HG03520 (cell line): ENCODE measurements around the gene MRPL54.
A peak's percentile ranks its signal among the peaks of the same experiment; 100 is the strongest.
"Not testable (repeated sequence)": the region's sequence is repeated elsewhere in the genome, so short reads cannot be mapped to it uniquely, and the experiment has no call there.

Experiments
- ATAC-seq: cut with Tn5 transposase; IDR thresholded peaks from one replicate; pipeline ENCODE4 v1.9.1; 2021; ENCODE audit warnings: mild to moderate bottlenecking, moderate library complexity; ENCODE audit not compliant: unreplicated experiment

Gene MRPL54

DNA sequence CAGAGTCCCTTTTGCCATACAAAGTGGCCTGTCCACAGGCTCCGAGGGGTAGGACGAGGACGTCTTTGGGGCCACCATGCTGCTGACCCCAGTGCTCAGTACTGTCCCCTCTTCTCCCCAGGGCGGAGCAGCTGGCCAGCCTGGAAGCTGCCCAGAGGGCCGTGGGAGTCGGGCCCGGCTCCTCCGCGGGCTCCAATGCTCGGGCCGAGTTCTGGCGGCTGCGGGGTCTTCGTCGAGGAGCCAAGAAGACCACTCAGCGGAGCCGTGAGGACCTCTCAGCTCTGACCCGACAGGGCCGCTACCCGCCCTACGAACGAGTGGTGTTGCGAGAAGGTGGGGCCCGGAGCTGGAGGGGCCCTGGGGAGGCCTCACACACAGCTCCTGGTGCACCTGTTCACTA lies 22.1 kb upstream of the MRPL54 start:
- no peak for ATAC-seq

DNA sequence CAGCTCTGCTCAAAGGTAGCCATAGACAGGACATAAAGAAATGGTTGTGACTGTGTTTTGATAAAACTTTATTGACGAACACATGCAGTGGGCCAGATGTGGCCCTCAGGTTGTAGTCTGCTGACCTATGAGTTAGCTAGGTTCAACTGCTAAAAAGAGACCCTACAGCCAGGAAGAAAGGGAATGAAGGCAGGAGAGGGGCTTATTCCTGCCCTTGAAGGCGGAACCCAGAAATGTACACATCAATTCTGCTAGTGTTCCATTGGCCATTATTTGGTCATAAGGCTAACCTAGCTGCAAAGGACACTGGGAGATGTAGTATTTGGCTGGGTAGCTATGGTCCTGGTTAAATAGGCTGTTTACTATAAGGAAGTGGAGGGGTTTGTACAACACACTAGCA lies 19.0 kb upstream of the MRPL54 start:
- ATAC-seq, result no peak

GRCh38 chr19:3745363-3746045 lies 17.0 kb upstream of the MRPL54 start:
- no peak for ATAC-seq

DNA sequence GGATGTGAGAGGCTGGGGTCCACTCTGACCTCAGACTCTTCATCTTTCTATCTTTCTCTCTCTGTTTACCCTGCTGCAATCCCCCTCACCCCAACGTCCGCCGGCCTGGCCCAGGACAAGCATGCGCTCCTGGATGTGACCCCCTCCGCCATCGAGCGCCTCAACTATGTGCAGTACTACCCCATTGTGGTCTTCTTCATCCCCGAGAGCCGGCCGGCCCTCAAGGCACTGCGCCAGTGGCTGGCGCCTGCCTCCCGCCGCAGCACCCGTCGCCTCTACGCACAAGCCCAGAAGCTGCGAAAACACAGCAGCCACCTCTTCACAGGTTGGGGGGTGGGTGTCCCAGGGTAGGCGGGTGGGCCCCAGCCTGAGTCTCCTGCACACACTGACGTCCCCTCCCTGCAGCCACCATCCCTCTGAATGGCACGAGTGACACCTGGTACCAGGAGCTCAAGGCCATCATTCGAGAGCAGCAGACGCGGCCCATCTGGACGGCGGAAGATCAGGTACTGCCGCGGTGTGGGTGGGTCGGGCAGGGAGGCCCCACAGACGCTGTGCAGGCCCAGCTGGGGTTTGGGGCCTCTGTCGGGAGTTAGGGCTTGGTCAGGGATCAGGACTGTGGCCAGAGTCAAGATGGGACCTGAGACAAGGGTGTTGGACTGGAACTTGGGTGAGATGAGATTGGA lies 16.0 kb upstream of the MRPL54 start:
- no peak for ATAC-seq

DNA sequence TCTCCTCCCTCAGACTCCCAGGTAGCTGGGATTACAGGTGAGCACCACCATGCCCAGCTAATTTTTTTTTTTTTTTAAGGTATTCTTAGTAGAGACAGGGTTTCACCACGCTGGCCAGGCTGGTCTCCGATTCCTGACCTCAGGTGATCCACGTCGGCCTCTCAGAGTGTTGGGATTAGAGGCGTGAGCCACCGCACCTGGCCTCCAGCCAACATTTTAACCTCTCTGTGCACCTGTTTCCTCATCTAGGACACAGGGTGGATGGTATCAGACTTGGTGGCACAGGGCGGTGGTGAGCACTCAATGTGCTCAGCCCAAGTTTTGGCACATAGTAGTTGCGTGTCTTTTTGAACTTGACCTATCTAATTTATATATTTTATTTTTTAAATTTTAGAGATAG lies 13.5 kb upstream of the MRPL54 start:
- no peak for ATAC-seq

GRCh38 chr19:3750211-3750610 lies 12.3 kb upstream of the MRPL54 start:
- no peak for ATAC-seq

DNA sequence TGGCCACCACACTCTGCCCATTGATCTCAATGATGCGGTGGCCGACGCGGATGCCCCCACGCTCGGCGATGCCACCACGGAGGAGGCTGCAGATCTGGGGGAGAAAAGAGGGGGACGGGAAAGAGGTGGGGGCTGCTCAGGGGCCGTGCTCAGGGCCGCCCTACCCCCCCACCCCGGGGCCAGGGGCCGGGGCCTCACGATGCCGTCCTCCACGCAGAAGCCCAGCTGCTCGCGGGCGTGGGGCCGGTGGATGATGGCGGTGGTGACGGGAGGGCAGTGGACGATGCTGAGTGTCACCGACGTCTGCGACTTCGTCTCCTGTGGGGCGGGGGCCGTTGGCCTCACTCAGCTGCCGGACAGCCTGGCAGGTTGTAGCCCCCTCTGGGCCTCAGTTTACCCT lies 11.2 kb upstream of the MRPL54 start:
- ATAC-seq, result no peak

GRCh38 chr19:3752492-3752891 lies 10.0 kb upstream of the MRPL54 start:
- no peak for ATAC-seq

- ATAC-seq, result no peak
Measured at GRCh38 chr19:3753631-3754410, 8.7 kb upstream of the MRPL54 start.

- not testable (repeated sequence) for ATAC-seq
Measured at GRCh38 chr19:3757705-3758104, 4.8 kb upstream of the MRPL54 start.

GRCh38 chr19:3758297-3758696 lies 4.2 kb upstream of the MRPL54 start:
- not testable (repeated sequence) for ATAC-seq

DNA sequence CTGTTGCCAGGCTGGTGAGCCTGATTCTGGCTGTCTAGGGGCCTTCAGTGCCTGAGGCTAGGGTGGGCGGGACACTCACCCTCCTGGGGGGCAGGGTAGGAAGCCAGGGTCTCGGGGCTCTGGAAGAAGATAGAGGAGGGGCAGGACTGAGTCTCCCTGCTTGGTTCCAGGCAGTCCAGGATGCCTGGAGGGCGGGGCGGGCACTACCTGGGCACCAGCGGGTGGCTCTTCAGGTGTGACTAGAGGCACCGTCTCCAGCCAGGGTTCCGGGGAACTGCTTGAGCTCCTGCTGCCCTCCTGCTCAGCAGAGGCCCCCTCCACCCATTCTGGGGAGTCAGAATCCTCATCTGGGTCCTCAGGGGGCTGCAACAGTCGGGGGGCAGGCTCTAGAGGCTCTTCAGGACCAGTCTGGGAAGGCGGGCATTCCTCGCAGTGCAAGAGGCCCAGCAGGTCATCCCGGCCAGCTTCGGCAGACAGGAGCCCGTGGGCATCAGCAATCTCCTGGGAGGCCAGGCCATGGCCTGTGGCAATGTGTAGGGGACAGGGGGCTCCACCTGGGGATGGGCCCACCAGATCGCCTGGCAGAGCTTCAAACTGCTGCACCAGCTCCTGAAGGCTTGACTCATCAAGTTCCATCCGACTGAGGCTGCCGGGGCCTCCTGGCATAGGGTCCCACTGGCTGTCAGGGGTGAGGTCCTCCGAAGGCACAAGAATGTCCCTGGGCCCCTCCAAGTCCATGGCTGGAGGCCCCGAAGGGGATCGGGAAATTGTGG lies 2.8 kb upstream of the MRPL54 start:
- no peak for ATAC-seq

DNA sequence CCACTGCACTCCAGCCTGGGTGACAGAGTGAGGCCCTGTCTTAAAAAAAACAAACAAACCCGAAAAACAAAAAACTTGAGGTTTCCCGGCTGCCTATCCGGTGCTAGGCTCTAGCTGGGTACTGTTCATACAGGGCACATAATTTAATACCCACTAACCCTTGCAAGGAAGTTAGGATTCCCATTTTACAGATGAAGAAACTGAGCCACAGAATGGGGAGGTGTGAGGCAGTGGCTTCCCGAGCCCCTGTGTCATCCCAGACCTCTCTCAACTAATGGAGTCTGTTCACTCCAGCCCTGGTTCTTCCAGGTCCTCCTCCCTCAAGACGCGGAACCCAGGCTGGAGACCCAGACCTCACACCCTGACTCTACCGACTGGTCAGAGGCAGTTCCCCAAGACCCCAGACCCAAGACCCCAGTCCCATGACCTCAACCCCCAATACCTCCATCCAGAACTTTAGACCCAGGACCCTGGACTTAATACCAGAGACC lies 1.6 kb upstream of the MRPL54 start:
- ATAC-seq, result no peak

DNA sequence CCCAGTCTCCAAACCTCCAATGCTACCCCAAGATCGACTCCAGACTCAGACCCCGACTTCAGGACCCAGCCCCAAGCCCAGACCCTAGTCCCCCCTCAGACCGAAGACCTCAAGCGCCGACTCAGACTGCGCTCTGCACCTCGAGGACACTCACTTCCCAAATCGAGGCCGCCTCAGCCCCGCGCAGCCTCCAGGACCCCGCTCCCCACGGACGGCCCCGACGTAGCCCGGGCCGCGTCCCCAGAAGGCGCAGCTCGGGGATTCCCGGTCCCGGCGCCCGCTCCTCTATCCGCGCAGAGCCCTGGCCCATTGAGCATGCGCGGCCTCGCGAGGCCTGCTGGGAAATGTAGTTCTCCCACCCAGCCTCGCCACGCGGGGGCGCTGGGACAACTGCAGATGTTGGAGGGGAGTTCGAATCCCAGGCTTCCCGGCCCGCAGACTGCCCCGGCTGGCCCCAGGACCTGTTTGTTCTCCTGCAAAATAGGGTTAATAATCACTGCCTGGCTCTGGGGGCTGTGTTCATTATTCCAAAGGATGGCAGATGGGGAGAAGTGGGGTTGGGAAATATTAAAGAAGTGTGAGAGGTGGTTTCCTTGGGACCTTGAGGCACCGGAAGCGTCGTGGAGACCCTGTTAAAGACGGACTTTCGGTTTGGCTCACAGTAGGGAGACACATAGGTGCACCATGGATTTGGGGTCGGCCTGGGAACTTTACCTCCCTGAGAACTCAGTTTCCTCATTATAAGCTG lies 926 bp upstream of the MRPL54 start, which contains the start of gene APBA3:
Gene APBA3, minus strand, starts transcription at position 311 of the 748 bp plus-strand sequence. CDS start 1,428 bp downstream, outside the sequence.
- peak; percentile 43 for ATAC-seq

- ATAC-seq, result no peak
Measured at GRCh38 chr19:3762130-3762473, 380 bp upstream of the MRPL54 start.

- ATAC-seq, result no peak
Measured at GRCh38 chr19:3765121-3765520, 2.6 kb downstream of the MRPL54 start.

GRCh38 chr19:3765757-3766156 lies 3.3 kb downstream of the MRPL54 start:
- not testable (repeated sequence) for ATAC-seq

DNA sequence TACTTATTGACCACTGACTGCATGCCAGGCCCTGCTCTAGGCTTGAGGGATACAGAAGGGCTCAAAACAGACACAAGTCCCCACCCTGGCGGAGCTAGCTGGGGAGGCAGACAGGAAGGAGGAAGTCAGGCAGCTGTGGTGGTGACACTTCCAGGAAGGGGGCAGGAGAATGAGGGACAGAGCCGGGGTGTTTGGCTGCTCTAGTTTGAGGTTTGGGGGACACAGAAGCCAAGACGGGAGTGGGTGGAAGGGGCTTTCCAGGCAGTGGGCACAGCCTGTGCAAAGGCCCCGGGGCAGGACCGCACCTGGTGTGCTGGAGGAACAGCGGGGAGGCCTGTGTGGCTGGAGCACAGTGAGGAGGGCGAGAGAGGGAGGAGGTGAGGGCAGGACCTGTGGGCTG lies 4.0 kb downstream of the MRPL54 start:
- no peak for ATAC-seq

- ATAC-seq, result no peak
Measured at GRCh38 chr19:3767050-3767449, 4.6 kb downstream of the MRPL54 start.

DNA sequence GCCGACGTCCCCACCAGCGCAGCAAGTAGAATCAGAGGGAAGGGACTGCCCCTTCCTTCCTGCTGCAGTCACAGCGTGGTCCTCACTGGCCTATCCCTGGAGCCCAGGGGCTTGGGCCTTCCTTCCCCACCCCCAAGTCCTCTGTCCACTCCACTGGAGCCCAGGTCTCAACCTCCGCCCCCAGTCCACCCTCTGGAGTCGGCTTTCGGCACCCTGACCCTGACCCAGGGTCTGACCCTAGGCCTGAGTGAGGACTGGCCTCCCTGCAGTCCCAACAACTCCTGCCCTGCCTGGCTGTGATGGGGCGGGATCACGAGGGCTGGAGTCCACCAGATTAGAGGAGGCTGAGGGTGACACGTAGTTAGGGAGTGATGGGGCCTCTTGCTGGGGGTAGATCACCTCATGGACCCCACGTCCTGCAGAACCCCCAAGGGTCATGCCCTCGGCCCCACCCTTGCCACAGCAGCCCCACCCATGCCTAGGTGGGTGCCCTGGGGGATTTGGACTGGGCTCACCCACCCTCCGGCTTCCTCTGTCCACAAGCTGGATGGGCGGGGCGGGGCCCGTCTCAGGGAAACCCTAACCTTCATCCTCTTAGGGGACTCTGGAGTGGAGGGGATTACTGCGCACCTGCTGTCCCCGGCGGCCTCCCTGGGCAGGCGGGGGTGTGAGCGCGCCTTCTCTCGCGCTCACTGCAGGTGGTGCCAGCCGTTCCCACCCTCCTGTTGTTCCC lies 5.7 kb downstream of the MRPL54 start:
- no peak for ATAC-seq
